IPS-18a (cell line): Measurements from ENCODE around the gene SLC8A2.

ENCODE experiments used
- H3K27ac ChIP-seq: one replicate; pipeline ENCODE4 v1.5.1; 2013; ENCODE audit warnings: low read length
- H3K27me3 ChIP-seq: one replicate; pipeline ENCODE4 v1.6.1; 2013; ENCODE audit warnings: mild to moderate bottlenecking, low read length; ENCODE audit not compliant: control insufficient read depth, insufficient read depth
- H3K36me3 ChIP-seq: one replicate; pipeline ENCODE4 v1.6.1; 2013; ENCODE audit warnings: low read depth, low read length; ENCODE audit not compliant: control insufficient read depth
- H3K4me1 ChIP-seq: one replicate; pipeline ENCODE4 v1.6.1; 2013; ENCODE audit warnings: low read depth, low read length; ENCODE audit not compliant: control insufficient read depth
- H3K4me3 ChIP-seq: one replicate; pipeline ENCODE4 v1.5.1; 2013; ENCODE audit warnings: low read length
- H3K9ac ChIP-seq: one replicate; pipeline ENCODE4 v1.6.1; 2013; ENCODE audit warnings: mild to moderate bottlenecking, low read length, moderate library complexity
- H3K9me3 ChIP-seq: one replicate; pipeline ENCODE4 v1.6.1; 2013; ENCODE audit warnings: low read depth, low read length; ENCODE audit not compliant: control insufficient read depth

Gene SLC8A2

GRCh38 chr19:47471733-47472457 lies at the start of gene SLC8A2:
SLC8A2 (minus strand) TSS chr19:47471893; CDS start chr19:47466403, 5,490 bp downstream.
- Histone ChIP-seq H3K9me3 (no peaks in the 10 kb centered on the region), H3K27me3 (peaks cover 14% of the 10 kb centered on the region), H3K9ac (no peak within 1 kb of the TSS), H3K27ac (no peak within 1 kb of the TSS), H3K36me3 (no peaks in the 10 kb centered on the region), H3K4me1 (peaks cover 6% of the 10 kb centered on the region), H3K4me3 (peak within 1 kb of the TSS; percentile 72)

- H3K4me3 ChIP-seq, result no peak overlapping the region
- no peaks in the 10 kb centered on the region for H3K27me3 ChIP-seq
- H3K27ac ChIP-seq, result no peak overlapping the region
- no peaks in the 10 kb centered on the region for H3K36me3 ChIP-seq
- no peaks in the 10 kb centered on the region for H3K9me3 ChIP-seq
- H3K4me1 ChIP-seq, result no peaks in the 10 kb centered on the region
- H3K9ac ChIP-seq, result no peak overlapping the region
Measured at GRCh38 chr19:47520839-47521238, 49.1 kb upstream of the SLC8A2 start.

GRCh38 chr19:47520343-47520806 lies 48.7 kb upstream of the SLC8A2 start:
- Histone ChIP-seq H3K4me1 (no peaks in the 10 kb centered on the region), H3K27me3 (no peaks in the 10 kb centered on the region), H3K27ac (no peak overlapping the region), H3K9ac (no peak overlapping the region), H3K36me3 (no peaks in the 10 kb centered on the region), H3K4me3 (no peak overlapping the region), H3K9me3 (no peaks in the 10 kb centered on the region)

- H3K27ac ChIP-seq, result no peak overlapping the region
- H3K36me3 ChIP-seq, result no peaks in the 10 kb centered on the region
Measured at GRCh38 chr19:47518854-47519253, 47.2 kb upstream of the SLC8A2 start.

GRCh38 chr19:47518139-47518538 lies 46.4 kb upstream of the SLC8A2 start:
- Histone ChIP-seq H3K27ac (no peak overlapping the region), H3K27me3 (no peaks in the 10 kb centered on the region), H3K9me3 (no peaks in the 10 kb centered on the region), H3K4me3 (no peak overlapping the region), H3K9ac (no peak overlapping the region), H3K36me3 (no peaks in the 10 kb centered on the region), H3K4me1 (no peaks in the 10 kb centered on the region)

More at GRCh38 chr19:47518854-47519253, 47.2 kb upstream of the SLC8A2 start:
- Histone ChIP-seq H3K4me3 (no peak overlapping the region), H3K9ac (no peak overlapping the region), H3K27me3 (no peaks in the 10 kb centered on the region), H3K9me3 (no peaks in the 10 kb centered on the region), H3K4me1 (no peaks in the 10 kb centered on the region)

GRCh38 chr19:47514869-47515588 lies 43.3 kb upstream of the SLC8A2 start, which contains the start of gene NAPA:
NAPA (minus strand) TSS chr19:47515063; CDS start chr19:47514940, 123 bp downstream.
- Histone ChIP-seq H3K36me3 (no peaks in the 10 kb centered on the region), H3K27ac (peak within 1 kb of the TSS; percentile 45), H3K4me3 (peak within 1 kb of the TSS; percentile 98), H3K9me3 (no peaks in the 10 kb centered on the region), H3K4me1 (no peaks in the 10 kb centered on the region), H3K27me3 (no peaks in the 10 kb centered on the region), H3K9ac (peak within 1 kb of the TSS; percentile 91)

- no peaks in the 10 kb centered on the region for H3K36me3 ChIP-seq
- no peaks in the 10 kb centered on the region for H3K9me3 ChIP-seq
- peak overlapping the region; percentile 91 for H3K9ac ChIP-seq
- H3K4me1 ChIP-seq, result no peaks in the 10 kb centered on the region
- H3K27ac ChIP-seq, result peak overlapping the region; percentile 45
- no peaks in the 10 kb centered on the region for H3K27me3 ChIP-seq
- peak overlapping the region; percentile 98 for H3K4me3 ChIP-seq
Measured at GRCh38 chr19:47514151-47514868, 42.6 kb upstream of the SLC8A2 start.

- no peak overlapping the region for H3K27ac ChIP-seq
Measured at GRCh38 chr19:47512948-47513319, 41.2 kb upstream of the SLC8A2 start.

GRCh38 chr19:47512183-47512947 lies 40.7 kb upstream of the SLC8A2 start:
- Histone ChIP-seq H3K4me1 (no peaks in the 10 kb centered on the region), H3K27me3 (no peaks in the 10 kb centered on the region), H3K9me3 (no peaks in the 10 kb centered on the region), H3K27ac (no peak overlapping the region), H3K4me3 (no peak overlapping the region), H3K36me3 (no peaks in the 10 kb centered on the region), H3K9ac (no peak overlapping the region)

More at GRCh38 chr19:47512948-47513319, 41.2 kb upstream of the SLC8A2 start:
- Histone ChIP-seq H3K4me1 (no peaks in the 10 kb centered on the region), H3K4me3 (no peak overlapping the region), H3K36me3 (no peaks in the 10 kb centered on the region), H3K9me3 (no peaks in the 10 kb centered on the region), H3K27me3 (no peaks in the 10 kb centered on the region), H3K9ac (no peak overlapping the region)

GRCh38 chr19:47511681-47512080 lies 40.0 kb upstream of the SLC8A2 start:
- Histone ChIP-seq H3K9ac (no peak overlapping the region), H3K27me3 (no peaks in the 10 kb centered on the region), H3K4me1 (no peaks in the 10 kb centered on the region), H3K36me3 (no peaks in the 10 kb centered on the region), H3K27ac (no peak overlapping the region), H3K9me3 (no peaks in the 10 kb centered on the region), H3K4me3 (no peak overlapping the region)

GRCh38 chr19:47511128-47511517 lies 39.4 kb upstream of the SLC8A2 start:
- Histone ChIP-seq H3K27me3 (no peaks in the 10 kb centered on the region), H3K27ac (no peak overlapping the region), H3K4me1 (no peaks in the 10 kb centered on the region), H3K36me3 (no peaks in the 10 kb centered on the region), H3K4me3 (no peak overlapping the region), H3K9ac (no peak overlapping the region), H3K9me3 (no peaks in the 10 kb centered on the region)
